Endometrial microvascular endothelial cells (primary cell): ENCODE data around the gene SBF1. TPM values are rescaled to one million over a fixed set of nuclear protein-coding genes. Genes with fewer than 3 reads are reported as not detected.

ENCODE experiments used
- in situ Hi-C: cut with HindIII; loops from 2 replicates; pipeline ENCODE4 v1.10.0; 2017; ENCODE audit warnings: low sequenced_read_pairs, low pct_unique_long_range_greater_than_20kb; ENCODE audit errors: inconsistent ontology term
- total RNA-seq: library from RNA; depleted of rRNA; stranded (reverse); fragments of >200 nt; gene quantifications from one replicate; pipeline ENCODE4 v1.2.3, GENCODE V29; 2015; ENCODE audit errors: inconsistent ontology term

Gene SBF1
- total RNA-seq, 1 donor from 2014 or later: 53.1 TPM

GRCh38 chr22:50470491-50470890 is 4.3 kb downstream of the SBF1 start:
- in situ Hi-C loops: no loop called here

- in situ Hi-C loops: no loop called here
Observed at GRCh38 chr22:50469377-50470305, 5.2 kb downstream of the SBF1 start.

GRCh38 chr22:50468626-50469025 is 6.2 kb downstream of the SBF1 start:
- in situ Hi-C loops: no loop called here

- in situ Hi-C loops: no loop called here
Observed at GRCh38 chr22:50467773-50468440, 6.9 kb downstream of the SBF1 start.

- in situ Hi-C loops: no loop called here
Observed at GRCh38 chr22:50467341-50467740, 7.5 kb downstream of the SBF1 start.

GRCh38 chr22:50465066-50465930 is 9.5 kb downstream of the SBF1 start:
- in situ Hi-C loops: no loop called here

- in situ Hi-C loops: no loop called here
Observed at GRCh38 chr22:50464451-50464850, 10.4 kb downstream of the SBF1 start.

GRCh38 chr22:50463188-50463900 is 11.5 kb downstream of the SBF1 start:
- in situ Hi-C loops: no loop called here

- in situ Hi-C loops: no loop called here
Observed at GRCh38 chr22:50461979-50462540, 12.8 kb downstream of the SBF1 start.

- in situ Hi-C loops: no loop called here
Observed at GRCh38 chr22:50461536-50461935, 13.3 kb downstream of the SBF1 start.

- in situ Hi-C loops: no loop called here
Observed at GRCh38 chr22:50460938-50461337, 13.9 kb downstream of the SBF1 start.

- in situ Hi-C loops: no loop called here
Observed at GRCh38 chr22:50459496-50460140, 15.2 kb downstream of the SBF1 start.

GRCh38 chr22:50459016-50459415 is 15.8 kb downstream of the SBF1 start:
- in situ Hi-C loops: no loop called here

- in situ Hi-C loops: no loop called here
Observed at GRCh38 chr22:50456466-50457234, 18.2 kb downstream of the SBF1 start.

GRCh38 chr22:50456026-50456425 is 18.8 kb downstream of the SBF1 start:
- in situ Hi-C loops: no loop called here

GRCh38 chr22:50455201-50455600 is 19.6 kb downstream of the SBF1 start:
- in situ Hi-C loops: no loop called here

- in situ Hi-C loops: no loop called here
Observed at GRCh38 chr22:50454556-50455075, 20.2 kb downstream of the SBF1 start.
